ENCODE measurements around the gene PNISR.
A peak's percentile ranks its signal among the peaks of the same experiment; 100 is the strongest.
"Not testable (repeated sequence)": the region's sequence is repeated elsewhere in the genome, so short reads cannot be mapped to it uniquely, and the experiment has no call there.

The PNISR gene

DNA sequence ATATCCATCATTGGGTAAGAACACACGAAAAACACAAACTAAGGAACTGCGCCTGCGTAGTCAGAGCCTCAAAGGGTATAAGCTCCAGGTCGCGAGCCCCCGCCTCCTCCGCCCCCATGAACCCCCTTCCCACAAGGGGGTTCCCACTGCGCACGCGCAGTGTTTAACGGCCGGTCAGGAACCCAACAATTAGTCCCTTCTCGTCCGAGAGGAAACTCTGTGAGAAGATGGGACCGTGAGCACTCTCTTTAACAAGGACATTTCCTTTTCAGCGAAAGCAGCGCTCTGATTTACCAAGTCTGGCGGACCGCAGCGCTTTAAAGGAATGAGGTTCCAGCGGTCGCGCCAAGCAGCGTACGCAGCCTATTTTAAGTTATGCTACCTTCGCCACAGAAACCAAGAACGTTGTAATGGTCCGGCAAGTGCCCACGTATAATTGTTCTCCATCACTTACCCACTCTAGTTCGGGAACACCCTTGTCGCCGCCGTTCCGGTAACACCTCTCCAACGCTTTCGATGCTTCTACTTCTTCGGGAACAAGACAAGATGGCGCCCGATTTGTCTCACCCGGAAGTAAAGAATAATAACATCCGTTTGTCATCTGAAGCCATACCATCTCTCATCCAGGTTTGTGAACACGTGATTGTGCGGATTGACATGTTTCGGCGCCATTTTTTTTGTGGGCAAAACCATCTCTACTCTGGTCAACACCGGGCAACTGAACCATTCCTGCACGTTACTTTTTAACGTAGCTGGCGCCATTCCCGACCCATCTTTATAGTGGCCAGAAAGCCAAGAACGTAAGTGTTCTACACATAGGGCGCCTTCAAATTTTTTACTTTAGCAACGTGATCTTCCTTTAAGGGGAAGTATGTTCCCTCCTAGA is at the start of gene PNISR:
TSS of gene PNISR (minus strand) at position 548 of the 886 bp plus-strand sequence. CDS start 10,649 bp downstream, outside the sequence.
- Mint-ChIP-seq H3K9me3 (no peaks in the 10 kb centered on the region), H3K36me3 (ENCODE audit: low read depth) (peaks cover 37% of the 10 kb centered on the region), H3K4me1 (peaks cover 56% of the 10 kb centered on the region), H3K27ac (peak within 1 kb of the TSS; percentile 97 to 99 (median 98)), H3K4me3 (peak within 1 kb of the TSS; percentile 93 to 97 (median 94)), H3K27me3 (ENCODE audit: low read depth) (no peaks in the 10 kb centered on the region)
- TF ChIP-seq CTCF (IDR thresholded peaks at IDR 0.05; ENCODE audit: unreplicated experiment in 3 of 3): no peak

GRCh38 chr6:99473730-99474129 is 48.6 kb upstream of the PNISR start:
- H3K4me1 Mint-ChIP-seq: no peaks in the 10 kb centered on the region
- H3K36me3 Mint-ChIP-seq (ENCODE audit: low read depth): peaks cover 22% of the 10 kb centered on the region
- H3K27me3 Mint-ChIP-seq (ENCODE audit: low read depth): no peaks in the 10 kb centered on the region
- H3K9me3 Mint-ChIP-seq: no peaks in the 10 kb centered on the region
- H3K27ac Mint-ChIP-seq: no peak overlapping the region
- TF ChIP-seq CTCF (IDR thresholded peaks at IDR 0.05; ENCODE audit: unreplicated experiment in 3 of 3): no peak
- no peak overlapping the region for H3K4me3 Mint-ChIP-seq

DNA sequence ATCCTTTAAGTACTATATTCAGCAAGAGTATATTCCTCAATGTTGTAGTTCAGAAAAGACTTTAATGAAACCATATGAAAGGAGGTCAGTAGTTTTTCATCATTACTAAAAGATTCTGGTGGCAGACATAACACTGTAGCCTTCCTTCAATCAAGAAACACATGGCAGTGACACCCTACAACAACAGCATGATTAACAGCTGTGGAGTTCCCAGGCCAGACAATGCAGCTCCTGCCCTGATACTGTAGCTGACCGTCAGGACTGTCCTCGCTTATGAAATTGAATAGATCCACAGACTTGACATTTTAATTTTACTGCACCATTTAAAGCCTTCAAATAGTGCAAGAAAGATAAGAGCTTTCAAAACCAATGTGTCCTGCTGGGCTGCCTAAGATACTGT is 46.5 kb upstream of the PNISR start:
- Mint-ChIP-seq H3K9me3 (no peaks in the 10 kb centered on the region), H3K27me3 (ENCODE audit: low read depth) (no peaks in the 10 kb centered on the region), H3K4me3 (no peak overlapping the region), H3K36me3 (ENCODE audit: low read depth) (peaks cover 15% of the 10 kb centered on the region), H3K27ac (no peak overlapping the region), H3K4me1 (no peaks in the 10 kb centered on the region)
- no peak for TF ChIP-seq CTCF (IDR thresholded peaks at IDR 0.05; ENCODE audit: unreplicated experiment in 3 of 3)

GRCh38 chr6:99467509-99468106 is 42.5 kb upstream of the PNISR start:
- Mint-ChIP-seq H3K4me1 (no peaks in the 10 kb centered on the region), H3K27ac (no peak overlapping the region), H3K9me3 (no peaks in the 10 kb centered on the region), H3K36me3 (ENCODE audit: low read depth) (peaks cover 11% of the 10 kb centered on the region), H3K4me3 (no peak overlapping the region), H3K27me3 (ENCODE audit: low read depth) (no peaks in the 10 kb centered on the region)
- peak; percentile 64 to 79 (median 77) for TF ChIP-seq CTCF (IDR thresholded peaks at IDR 0.05; ENCODE audit: unreplicated experiment in 3 of 3)

DNA sequence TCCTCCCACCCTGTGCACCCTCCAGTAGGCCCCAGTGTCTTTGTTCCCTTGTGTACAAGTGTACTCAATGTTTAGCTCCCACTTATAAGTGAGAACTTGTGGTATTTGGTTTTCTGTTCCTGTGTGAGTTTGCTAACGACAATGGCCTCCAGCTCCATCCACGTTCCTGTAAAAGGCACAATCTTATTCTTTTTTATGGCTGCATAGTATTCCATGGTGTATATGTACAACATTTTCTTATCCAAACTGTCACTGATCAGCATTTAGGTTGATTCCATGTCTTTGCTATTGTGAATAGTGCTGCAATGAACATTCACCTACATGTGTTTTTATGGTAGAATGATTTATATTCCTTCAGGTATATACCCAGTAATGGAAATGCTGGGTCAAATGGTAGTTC is 34.0 kb upstream of the PNISR start:
- H3K27me3 Mint-ChIP-seq (ENCODE audit: low read depth): not testable (repeated sequence)

GRCh38 chr6:99458319-99458718 is 33.2 kb upstream of the PNISR start:
- H3K4me3 Mint-ChIP-seq: no peak overlapping the region
- peaks cover 22% of the 10 kb centered on the region for H3K9me3 Mint-ChIP-seq

More for the DNA sequence above, 34.0 kb upstream of the PNISR start:
- H3K4me3 Mint-ChIP-seq, H3K4me1 Mint-ChIP-seq, H3K27ac Mint-ChIP-seq: not testable (repeated sequence)
- Mint-ChIP-seq H3K36me3 (ENCODE audit: low read depth) (peaks cover 62% of the 10 kb centered on the region), H3K9me3 (peaks cover 16% of the 10 kb centered on the region)

More at GRCh38 chr6:99458319-99458718, 33.2 kb upstream of the PNISR start:
- H3K27me3 Mint-ChIP-seq (ENCODE audit: low read depth): peaks cover 3% of the 10 kb centered on the region
- H3K27ac Mint-ChIP-seq: no peak overlapping the region
- no peaks in the 10 kb centered on the region for H3K4me1 Mint-ChIP-seq
- no peak for TF ChIP-seq CTCF (IDR thresholded peaks at IDR 0.05; ENCODE audit: unreplicated experiment in 3 of 3)
- peaks cover 68% of the 10 kb centered on the region for H3K36me3 Mint-ChIP-seq (ENCODE audit: low read depth)
